GM21576 (cell line): ENCODE data around the gene EIF3I.

Experiments used
- ATAC-seq: cut with Tn5 transposase; IDR thresholded peaks from one replicate; pipeline ENCODE4 v1.9.1; 2021; ENCODE audit warnings: mild to moderate bottlenecking, moderate library complexity; ENCODE audit not compliant: unreplicated experiment

EIF3I gene

GRCh38 chr1:32221980-32222755, at the start of gene EIF3I, which contains the start of gene TMEM234:
TSS of gene EIF3I (plus strand) at chr1:32222407. CDS start at chr1:32222442, 35 bp downstream.
TSS of gene TMEM234 (minus strand) at chr1:32222353. CDS start at chr1:32222322, 31 bp downstream.
- ATAC-seq = peak; percentile 94

GRCh38 chr1:32172621-32173245, 49.5 kb upstream of the EIF3I start:
- no peak for ATAC-seq

GRCh38 chr1:32178380-32179192, 43.6 kb upstream of the EIF3I start:
- no peak for ATAC-seq

GRCh38 chr1:32179193-32179442, 43.1 kb upstream of the EIF3I start:
- no peak for ATAC-seq

GRCh38 chr1:32179443-32180185, 42.6 kb upstream of the EIF3I start, which contains the start of gene TXLNA:
TSS of gene TXLNA (plus strand) at chr1:32179675. CDS start at chr1:32180346, 671 bp downstream.
- ATAC-seq = peak; percentile 79

- ATAC-seq = peak; percentile 28
Observed at GRCh38 chr1:32180186-32181060, 41.8 kb upstream of the EIF3I start.

GRCh38 chr1:32181065-32181464, 41.1 kb upstream of the EIF3I start:
- ATAC-seq = no peak

GRCh38 chr1:32181563-32181962, 40.6 kb upstream of the EIF3I start:
- ATAC-seq = no peak

- no peak for ATAC-seq
Observed at GRCh38 chr1:32182060-32182459, 40.1 kb upstream of the EIF3I start.

GRCh38 chr1:32184650-32185049, 37.6 kb upstream of the EIF3I start:
- ATAC-seq = no peak

- ATAC-seq = no peak
Observed at GRCh38 chr1:32186077-32186476, 36.1 kb upstream of the EIF3I start.

GRCh38 chr1:32186491-32186890, 35.7 kb upstream of the EIF3I start:
- ATAC-seq = no peak

- ATAC-seq = no peak
Observed at GRCh38 chr1:32187850-32188249, 34.4 kb upstream of the EIF3I start.

GRCh38 chr1:32192220-32192948, 29.8 kb upstream of the EIF3I start:
- ATAC-seq = no peak

GRCh38 chr1:32194984-32195383, 27.2 kb upstream of the EIF3I start:
- no peak for ATAC-seq

GRCh38 chr1:32195531-32195930, 26.7 kb upstream of the EIF3I start:
- no peak for ATAC-seq

- ATAC-seq = no peak
Observed at GRCh38 chr1:32195972-32196823, 26.0 kb upstream of the EIF3I start.

- no peak for ATAC-seq
Observed at GRCh38 chr1:32197074-32197473, 25.1 kb upstream of the EIF3I start.
